Measurements from ENCODE around the gene RIN3. TPM values are rescaled to one million over a fixed set of nuclear protein-coding genes. Genes with fewer than 3 reads are reported as not detected.

Gene RIN3
- total and polyA plus RNA-seq, 2 donors (not counting 3 experiments of a cell fraction or from before 2014, with no cell fraction given) = 5.1 to 20.8 TPM

- dilution Hi-C loops (cut with MboI; ENCODE audit: extremely low pct_ligation_motif_present, low sequenced_read_pairs) = no loop called here
- no peak overlapping the region for H2AFZ ChIP-seq (ENCODE audit: low read depth, low read length)
- H3K4me3 ChIP-seq (replicated peaks in 1 of 3; ENCODE audit: insufficient read depth in 1 of 3, low read depth in 1 of 3, low read length in 3 of 3) = no peak overlapping the region
- H3K9me1 ChIP-seq (replicated peaks; ENCODE audit: control insufficient read depth, extremely low read depth, insufficient read depth, low read length) = no peaks in the 10 kb centered on the region
- H4K20me1 ChIP-seq (replicated peaks; ENCODE audit: control insufficient read depth, extremely low read depth, insufficient read depth, low read length) = no peaks in the 10 kb centered on the region
- no peak for DNase-seq (ENCODE audit: low read depth, low spot score)
- TF ChIP-seq GATA2 (IDR thresholded peaks at IDR 0.05; ENCODE audit: insufficient read depth, insufficient read length, low read depth, low read length) = no peak
- TF ChIP-seq CTCF (IDR thresholded peaks at IDR 0.05; ENCODE audit: extremely low read depth in 1 of 2, insufficient read depth in 1 of 2, low read depth in 1 of 2, low read length in 2 of 2) = no peak
- no peak for TF ChIP-seq POLR2A (IDR thresholded peaks at IDR 0.05; ENCODE audit: low read depth, low read length)
- no peak for TF ChIP-seq POLR2AphosphoS5 (IDR thresholded peaks at IDR 0.05; ENCODE audit: insufficient read depth, low read depth, low read length)
- no peak for TF ChIP-seq EZH2 (IDR thresholded peaks at IDR 0.05; ENCODE audit: borderline replicate concordance, low read depth, low read length, severe bottlenecking)
- no peak for TF ChIP-seq JUN (IDR thresholded peaks at IDR 0.05; ENCODE audit: borderline replicate concordance, insufficient read depth, insufficient read length, low read depth)
- no peak overlapping the region for H3K9ac ChIP-seq (replicated peaks; ENCODE audit: extremely low read depth, insufficient read depth, low read length)
- CTCF ChIA-PET = interaction anchor here (0.8 kb wide), 1 partner anchor 24 kb away, joined by 3 read pairs; no protein-coding TSS in a partner anchor
- H3K27ac ChIP-seq (ENCODE audit: insufficient read depth, low read depth, low read length) = no peak overlapping the region
- H3K4me1 ChIP-seq (ENCODE audit: control insufficient read depth, extremely low read depth, insufficient read depth, low read length) = peaks cover 14% of the 10 kb centered on the region
- intact Hi-C loops (cut with micrococcal nuclease) = no loop called here
- no peak for FAIRE-seq
- H3K79me2 ChIP-seq (ENCODE audit: control insufficient read depth, insufficient read depth, low read length) = peaks cover 4% of the 10 kb centered on the region
- H3K9me3 ChIP-seq (replicated peaks; ENCODE audit: control insufficient read depth, insufficient read depth, low read length) = no peaks in the 10 kb centered on the region
- BruUV-seq (replicated peaks) = no TSS peak
- no peak overlapping the region for H3K4me2 ChIP-seq (ENCODE audit: insufficient read depth, low read length)
- H3K36me3 ChIP-seq (ENCODE audit: control insufficient read depth in 2 of 2, extremely low read depth in 1 of 2, insufficient read depth in 2 of 2, low read length in 2 of 2) = no peaks in the 10 kb centered on the region
- POLR2A ChIA-PET = no interaction called here
- no peaks in the 10 kb centered on the region for H3K27me3 ChIP-seq (ENCODE audit: control insufficient read depth in 2 of 2, insufficient read depth in 2 of 2, low read length in 2 of 2)
Observed at GRCh38 chr14:92516344-92516965, 2.9 kb downstream of the RIN3 start.
